Left kidney (tissue), 2 donors: ENCODE results near the gene RASSF1. TPM values are rescaled to one million over a fixed set of nuclear protein-coding genes. Genes with fewer than 3 reads are reported as not detected.
"Not testable (repeated sequence)": the region's sequence is repeated elsewhere in the genome, so short reads cannot be mapped to it uniquely, and the experiment has no call there.

Experiments
- DNase-seq: peaks from one replicate; pipeline ENCODE4 v3.0.0-alpha.2; 2013
- polyA plus RNA-seq: library from polyadenylated mRNA; unstranded; fragments of 120-200 nt; gene quantifications from one replicate; pipeline ENCODE4 v1.2.1, GENCODE V29; 2013; ENCODE audit not compliant: insufficient read length

The RASSF1 gene
- polyA plus RNA-seq, 1 donor = 19.6 TPM

DNA sequence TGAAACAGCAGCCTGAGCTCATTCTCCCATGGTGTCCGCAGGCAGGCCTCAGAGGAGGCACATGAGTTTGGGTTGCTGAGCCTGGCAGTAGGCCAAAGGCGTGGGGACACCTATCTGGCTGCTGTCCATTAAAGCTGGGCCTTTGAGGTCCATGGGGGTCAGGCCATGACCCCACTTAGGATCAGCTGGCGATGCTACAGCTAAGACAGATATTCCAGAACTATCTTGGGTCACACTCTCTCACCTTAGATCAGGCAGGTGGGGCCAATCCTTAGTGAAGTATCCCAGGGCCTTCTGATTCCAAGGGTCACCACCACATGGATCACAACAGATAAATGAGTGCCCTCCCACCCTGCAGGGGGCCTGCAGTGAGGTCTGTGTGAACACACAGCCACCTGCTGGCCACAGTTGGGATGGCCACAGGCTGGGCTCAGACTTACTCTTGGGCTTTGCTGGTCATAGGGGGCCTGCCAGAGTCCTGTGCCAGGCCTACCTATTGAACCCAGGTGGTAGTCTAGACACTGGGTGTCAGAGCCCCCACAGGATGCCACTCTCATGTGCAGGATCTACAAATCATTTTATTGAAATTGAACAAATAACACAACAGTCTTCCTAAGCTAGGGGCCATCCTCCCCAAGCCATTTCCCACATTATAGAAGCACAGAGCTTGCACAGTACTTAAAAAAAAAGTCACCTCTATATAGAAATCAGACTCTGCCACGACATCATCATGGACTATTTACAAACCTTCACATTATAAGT is 16.1 kb downstream of the RASSF1 start:
- no peak for DNase-seq

DNA sequence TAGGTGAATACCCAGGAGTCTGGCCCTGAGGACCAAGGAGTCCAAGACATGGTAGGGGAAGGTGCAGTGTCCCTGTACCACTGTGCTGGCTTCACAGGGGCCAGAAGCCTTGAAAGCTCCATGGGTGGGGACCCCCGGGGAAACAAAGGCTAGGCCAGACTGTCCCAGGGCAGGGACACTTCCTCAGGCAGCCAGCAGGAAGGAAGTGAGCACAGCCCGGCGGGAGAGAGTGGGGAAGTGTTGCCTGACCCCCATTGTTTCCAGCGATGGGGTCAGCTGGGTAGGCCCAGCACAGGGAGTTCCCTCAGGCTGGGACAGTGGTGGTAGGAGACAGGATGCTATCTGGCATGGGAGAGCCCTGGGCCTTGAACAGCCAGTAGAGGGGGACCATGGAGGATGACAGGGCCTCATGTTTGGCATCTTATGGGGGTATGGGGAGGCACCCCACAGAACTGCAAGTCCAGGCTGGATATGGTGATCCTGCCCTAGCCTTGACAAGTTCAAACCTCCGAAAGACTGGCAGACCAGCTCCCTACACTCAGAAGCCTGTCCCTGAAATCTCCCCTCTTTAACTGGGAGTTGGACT is 16.9 kb downstream of the RASSF1 start:
- no peak for DNase-seq

DNA sequence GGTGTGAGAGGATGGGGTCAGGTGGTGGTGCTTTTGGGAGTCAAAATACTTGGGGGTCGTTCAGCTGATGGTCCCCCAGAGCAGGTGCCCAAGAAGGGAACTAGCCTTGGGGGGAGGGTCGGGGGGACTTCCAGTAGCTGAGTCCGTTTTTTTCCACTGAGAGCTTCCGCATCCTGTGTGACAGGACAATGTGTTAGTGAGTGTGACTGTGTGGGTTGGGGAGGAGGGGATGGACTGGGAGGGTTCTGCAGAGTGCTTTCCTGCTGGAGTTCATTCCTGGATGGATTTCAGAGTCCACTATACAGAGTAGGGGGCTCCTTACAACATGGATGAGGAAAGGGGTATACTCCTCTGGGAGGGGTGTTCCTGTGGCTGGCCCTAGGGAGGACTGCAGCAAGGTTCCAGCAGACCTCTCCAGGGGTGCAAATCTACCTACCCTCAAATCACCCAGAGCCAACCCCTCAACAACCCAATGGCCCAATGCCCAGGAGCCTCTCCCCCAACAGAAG is 17.5 kb downstream of the RASSF1 start:
- DNase-seq = no peak

DNA sequence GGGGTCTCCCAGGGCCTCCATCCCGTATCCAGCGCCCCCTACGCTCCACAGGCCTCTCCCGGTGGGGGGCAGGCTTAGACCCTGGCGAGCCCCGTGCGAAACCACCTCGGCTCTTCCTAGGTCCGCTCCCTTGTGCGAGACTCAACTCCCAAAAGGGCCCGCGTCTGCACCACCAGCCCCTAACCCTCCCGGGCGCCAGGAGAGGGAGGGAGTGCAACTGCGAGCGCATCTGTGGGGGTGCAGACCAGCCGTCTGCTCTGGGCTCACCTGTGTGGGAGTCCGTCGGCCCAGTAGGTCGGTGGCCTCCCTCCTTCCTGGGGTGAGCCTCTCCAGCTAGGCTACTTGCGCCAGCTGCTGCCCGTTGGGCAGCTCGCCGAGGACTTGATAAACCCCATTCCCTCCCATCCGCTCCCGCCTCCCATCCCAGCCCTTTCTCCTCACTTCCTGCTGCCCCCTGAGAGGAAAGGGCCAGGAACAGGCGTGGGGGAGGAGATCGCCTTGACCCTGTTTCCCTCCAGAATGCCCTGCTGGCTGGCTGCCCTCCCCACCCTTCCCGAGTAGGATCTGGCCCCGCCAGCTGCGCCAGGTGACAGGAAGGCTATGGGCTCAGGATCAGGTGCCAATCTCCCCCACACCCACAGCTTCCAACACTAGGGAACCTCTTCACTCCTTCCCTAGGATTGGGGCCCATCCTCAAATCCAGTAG is 18.1 kb downstream of the RASSF1 start, which contains the start of gene HYAL2:
HYAL2 (minus strand) TSS at position 360 of the 706 bp plus-strand sequence. CDS start 2,256 bp downstream, outside the sequence.
- DNase-seq = no peak

DNA sequence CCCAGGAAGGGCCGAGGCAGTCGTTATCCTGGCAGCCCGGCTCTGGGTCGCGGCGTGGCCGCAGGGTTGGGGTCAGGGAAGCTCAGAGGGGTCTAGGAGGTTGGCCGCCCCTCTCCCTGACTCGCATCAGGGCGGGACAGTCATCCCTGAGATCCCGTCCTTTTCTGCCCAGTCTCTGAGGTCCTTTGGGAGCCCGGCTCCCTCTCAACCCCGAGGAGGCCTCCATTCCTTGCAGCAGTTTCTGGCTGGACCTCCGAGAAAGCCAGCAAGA is 18.6 kb downstream of the RASSF1 start:
- no peak for DNase-seq

DNA sequence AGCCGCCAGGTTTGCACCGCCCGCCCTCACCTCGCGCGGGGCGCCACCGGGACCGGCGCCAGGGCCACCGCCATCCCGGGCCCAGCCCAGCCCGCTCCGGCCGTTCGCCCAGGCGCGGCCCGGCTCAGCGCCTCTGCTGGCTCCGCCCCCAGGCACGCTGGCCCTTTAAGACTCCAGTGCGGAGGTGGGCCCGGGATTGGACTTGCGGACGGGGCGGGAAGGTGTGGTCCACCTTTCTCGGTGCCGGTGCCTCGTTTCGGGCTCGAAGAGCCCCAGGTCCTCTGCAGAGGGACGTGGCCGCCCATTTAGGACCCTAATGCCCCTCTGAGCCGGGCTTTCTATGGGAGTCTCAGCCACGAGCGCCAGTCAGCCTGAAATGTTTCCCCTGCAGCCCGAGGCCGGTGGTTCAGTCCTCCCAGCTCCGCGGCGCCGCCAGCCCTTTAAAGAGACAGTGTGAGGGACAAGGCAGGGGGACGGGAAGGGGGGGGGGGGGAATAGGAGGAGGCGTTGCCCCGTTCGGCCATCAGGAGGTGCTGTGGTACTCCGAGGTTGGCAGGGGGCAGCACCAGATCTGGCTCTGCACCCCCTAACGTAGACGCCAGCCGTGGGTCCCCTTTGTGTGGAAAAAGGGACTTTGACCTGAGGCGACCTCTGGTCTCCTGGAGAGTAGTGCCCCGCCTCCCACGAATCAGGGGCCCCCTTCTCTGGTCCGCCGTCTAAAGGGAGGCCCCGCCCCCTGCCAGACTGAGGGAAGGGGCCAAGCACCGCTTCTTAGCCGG is 19.1 kb downstream of the RASSF1 start:
- peak; percentile 91 for DNase-seq

DNA sequence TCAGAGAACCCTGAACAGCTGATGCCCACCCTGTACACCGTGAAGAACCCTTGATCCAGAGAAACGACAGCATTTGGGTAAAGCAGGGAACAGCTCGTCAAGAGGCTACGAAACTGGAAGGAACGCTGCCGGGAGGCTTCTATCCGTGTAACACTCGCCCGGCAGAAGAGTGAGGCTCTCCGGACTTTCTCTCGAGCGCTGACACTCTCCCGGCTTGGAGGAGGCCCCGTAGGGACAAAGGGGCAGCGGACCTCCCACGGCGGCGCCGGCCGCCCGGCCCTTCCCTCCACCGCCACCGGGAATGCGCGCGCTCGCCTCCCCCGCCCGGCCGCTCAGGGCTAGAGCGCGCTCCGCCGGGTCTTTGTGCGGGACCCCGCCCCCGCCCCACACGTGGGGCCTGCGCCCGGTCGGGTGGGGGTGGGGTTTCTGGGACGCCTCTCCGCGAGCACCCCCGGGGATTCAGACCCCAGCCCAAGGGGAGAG is 19.7 kb downstream of the RASSF1 start:
- DNase-seq = peak; percentile 88

DNA sequence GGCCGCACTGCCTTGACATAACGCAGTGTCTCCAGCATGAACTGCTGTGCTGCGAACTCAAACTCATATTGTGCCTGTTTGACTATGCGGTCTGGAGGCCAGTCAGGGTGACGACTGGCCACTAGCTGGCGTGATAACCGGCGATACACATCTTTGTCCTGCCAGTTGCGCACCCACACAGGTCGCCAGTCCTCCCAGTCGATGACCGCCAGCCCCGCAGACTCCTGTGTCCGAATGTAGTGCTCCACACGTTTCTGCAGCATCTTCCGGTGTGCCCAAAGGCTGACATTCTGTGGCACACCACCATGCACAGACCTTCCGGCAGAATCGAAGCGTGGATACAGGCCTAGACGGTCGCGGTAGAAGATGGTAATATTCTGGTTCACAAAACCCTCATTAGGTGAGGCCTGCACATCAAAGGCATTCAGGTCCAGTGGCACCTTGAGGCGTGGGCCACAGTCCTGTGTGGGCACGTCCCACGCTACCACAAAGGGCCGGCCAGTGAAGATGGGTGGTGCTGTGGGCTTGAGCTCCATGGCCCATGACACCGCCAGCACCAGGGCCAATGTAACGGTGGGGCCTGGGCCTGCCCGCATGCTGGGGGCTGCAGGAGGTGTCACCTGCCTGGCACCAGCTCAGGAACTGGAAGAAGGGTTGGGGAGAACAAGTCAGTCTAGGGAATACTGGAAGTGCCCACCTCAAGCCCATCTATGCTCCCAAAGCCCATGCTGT is 20.6 kb downstream of the RASSF1 start:
- DNase-seq = no peak

DNA sequence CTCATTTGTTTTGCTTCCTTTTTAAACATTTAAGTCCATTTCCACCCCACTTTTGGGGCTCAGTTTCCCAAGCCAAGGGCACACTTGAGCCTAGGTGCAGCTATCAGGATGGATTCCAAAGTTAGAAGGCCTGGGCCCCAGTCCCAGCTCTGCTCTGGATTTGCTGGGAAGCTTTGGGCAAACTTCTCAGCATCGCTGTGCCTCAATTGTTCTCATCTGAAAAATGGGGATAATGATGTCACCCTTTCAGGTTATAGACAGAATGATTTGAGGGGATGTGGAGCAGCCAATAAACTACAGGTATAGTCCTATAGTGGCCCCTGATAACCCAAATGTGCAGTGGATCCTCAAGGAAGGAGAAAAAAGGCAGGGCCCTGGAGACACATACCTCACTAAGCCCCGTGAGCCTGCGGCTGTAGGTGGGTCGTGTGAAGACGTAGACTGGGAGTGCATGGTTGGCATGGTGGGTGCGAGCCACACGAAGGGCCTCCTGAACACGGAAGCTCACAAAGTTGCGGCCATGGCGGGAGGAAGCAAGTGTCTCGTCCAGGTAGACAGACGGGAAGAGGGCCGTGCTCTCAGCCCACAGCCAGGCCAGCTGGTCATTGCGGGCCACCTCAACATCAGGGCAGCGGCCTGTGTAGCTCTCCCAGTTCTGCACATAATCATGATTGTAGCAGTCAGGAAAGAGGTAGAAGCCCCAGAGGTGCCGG is 21.3 kb downstream of the RASSF1 start:
- no peak for DNase-seq

DNA sequence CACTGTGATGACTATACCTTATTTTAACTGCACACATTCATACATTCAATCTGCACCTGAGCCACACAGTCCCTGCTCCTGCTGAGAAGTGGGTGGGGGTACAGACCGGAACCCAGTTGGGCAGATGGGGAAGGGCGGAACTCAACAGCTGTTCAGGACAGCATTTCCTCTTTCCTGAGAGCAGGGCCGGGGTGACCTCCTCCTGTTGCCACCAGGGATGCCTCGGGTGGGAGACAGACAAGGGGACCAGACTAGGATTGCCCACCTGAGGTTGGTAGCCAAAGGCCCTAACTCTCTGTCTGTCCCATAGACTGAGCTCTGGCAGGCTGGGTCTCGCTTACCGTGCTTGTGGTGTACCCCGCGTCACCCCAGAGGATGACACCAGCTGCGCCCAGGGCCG is 22.0 kb downstream of the RASSF1 start:
- no peak for DNase-seq

DNA sequence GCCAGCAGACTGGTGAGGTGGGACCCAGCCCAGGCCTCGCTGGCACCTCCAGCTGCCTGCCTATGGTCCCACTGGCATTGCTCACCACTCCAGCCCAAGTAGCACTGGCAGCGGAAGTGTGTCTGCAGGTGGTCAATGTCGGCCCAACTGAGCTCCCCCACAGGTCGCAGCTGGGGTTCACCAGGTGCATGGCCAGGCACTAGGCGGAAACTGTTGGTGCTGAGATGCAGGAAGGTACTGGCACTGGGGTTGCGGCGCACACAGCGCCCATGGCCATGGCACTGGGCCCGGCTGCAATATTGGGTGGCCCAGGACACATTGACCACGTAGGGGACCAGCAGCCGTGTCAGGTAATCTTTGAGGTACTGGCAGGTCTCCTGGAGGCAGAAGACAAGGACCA is 22.5 kb downstream of the RASSF1 start:
- DNase-seq = no peak

DNA sequence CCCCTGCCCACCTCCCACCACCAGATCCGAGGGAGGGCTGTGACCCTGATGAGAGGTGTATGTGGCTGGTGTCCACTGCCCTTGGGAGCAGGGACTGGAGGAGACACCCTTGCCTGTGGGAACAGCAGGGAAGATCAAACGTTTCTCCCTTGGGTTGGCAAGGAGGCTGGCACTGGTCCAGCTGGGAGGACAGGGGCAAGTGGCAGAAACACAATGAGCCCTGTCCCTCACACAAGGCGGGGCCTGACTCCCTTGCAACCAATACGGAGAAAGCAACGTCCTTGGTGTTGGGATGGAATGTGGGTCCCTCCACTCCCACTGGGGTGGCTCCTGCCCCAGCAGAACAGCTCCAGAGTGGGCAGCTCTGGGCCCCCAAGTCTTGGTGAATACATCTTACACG is 23.3 kb downstream of the RASSF1 start:
- DNase-seq = no peak

DNA sequence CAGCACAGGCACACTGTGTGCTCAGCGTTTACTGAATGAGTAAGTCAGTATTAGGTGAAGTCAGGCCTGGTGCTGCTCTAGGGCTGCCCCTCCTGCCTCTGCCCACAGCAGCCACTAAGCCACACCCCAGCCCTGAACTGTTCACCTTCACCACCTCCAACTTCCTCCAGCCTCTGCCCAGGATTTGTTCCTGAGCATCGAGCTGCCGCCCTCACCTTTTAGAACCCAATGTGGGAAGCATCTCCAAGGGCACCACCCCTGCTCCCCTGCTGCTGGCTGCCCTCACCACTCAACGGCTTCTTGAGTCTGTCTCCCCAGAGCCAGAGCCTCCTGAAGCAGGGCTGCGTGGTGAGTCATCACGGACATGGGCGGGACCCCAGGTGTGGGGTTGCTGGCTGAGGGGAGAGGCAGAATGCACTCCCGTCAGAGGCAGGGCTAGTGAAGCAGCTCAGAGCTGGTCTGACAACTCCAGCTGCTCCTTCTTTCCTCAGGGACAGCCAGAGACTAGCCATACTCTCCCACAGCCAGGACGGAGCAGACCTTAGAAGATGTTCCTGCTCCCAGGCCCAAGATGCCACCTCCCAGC is 23.9 kb downstream of the RASSF1 start:
- no peak for DNase-seq

DNA sequence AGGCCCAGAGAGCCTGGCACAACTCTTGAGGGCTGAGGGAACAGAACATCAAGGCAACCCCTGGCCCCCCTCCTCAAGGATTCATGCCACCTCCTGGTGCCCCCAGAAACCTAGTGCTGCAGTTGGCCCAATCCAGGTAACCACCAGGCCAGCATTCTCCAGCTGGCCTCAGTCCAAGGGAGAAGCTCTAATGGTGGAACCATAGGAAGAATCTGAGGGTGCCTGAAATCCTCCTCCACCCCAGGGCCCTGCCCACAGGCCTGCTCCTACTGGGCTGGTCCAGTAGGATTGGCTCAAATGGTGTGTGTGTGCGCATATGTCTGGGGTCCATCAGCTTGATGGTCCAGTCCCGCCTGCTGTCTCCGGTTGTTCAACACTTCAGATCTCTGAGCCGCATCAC is 25.8 kb downstream of the RASSF1 start:
- no peak for DNase-seq

DNA sequence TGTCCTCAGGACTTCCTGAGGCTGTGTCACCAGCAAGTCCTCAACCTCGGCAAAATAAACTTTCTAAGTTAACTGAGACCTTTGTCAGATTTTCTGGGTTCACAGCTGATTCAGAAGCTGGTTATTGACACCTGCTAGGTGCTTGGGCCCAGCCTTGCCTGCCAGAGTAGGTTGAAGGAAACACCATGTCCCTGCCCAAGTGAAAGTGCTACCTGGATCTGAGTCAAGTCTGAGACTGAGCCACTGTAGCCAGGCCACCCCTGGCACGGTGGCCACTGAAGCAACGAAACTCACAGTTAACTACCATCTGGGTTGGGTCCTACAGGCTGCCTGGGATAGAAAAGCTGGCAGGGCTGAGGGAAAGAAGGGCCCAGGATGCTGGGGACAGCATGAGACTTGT is 26.3 kb downstream of the RASSF1 start:
- no peak for DNase-seq

DNA sequence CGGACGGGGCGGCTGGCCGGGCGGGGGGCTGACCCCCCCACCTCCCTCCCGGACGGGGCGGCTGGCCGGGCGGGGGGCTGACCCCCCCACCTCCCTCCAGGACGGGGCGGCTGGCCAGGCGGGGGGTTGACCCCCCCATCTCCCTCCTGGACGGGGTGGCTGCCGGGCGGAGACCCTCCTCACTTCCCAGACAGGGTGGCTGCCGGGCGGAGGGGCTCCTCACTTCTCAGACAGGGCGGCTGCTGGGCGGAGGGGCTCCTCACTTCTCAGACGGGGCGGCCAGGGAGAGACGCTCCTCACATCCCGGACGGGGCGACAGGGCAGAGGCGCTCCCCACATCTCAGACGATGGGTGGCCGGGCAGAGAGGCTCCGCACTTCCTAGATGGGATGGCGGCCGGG is 28.6 kb downstream of the RASSF1 start:
- not testable (repeated sequence) for DNase-seq

DNA sequence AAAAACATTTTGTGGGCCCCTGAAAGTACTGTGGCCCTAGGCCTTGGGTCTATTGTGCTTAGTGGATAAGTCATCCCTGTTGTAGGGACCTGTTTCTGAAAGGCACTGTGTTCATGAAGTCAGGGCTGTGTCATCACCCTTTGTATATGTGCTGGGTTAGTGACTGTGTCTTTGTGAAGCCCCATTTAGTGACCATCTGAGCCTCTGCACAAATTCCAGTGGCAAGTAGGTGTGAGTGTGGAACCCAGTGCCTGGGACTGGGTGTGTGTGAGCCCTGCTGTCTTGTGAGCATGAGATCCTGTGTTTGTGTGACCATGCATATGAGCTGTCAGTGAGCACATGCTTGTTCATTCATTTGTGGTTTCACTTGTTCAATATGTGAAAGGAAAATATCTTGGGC is 36.0 kb downstream of the RASSF1 start:
- DNase-seq = no peak

DNA sequence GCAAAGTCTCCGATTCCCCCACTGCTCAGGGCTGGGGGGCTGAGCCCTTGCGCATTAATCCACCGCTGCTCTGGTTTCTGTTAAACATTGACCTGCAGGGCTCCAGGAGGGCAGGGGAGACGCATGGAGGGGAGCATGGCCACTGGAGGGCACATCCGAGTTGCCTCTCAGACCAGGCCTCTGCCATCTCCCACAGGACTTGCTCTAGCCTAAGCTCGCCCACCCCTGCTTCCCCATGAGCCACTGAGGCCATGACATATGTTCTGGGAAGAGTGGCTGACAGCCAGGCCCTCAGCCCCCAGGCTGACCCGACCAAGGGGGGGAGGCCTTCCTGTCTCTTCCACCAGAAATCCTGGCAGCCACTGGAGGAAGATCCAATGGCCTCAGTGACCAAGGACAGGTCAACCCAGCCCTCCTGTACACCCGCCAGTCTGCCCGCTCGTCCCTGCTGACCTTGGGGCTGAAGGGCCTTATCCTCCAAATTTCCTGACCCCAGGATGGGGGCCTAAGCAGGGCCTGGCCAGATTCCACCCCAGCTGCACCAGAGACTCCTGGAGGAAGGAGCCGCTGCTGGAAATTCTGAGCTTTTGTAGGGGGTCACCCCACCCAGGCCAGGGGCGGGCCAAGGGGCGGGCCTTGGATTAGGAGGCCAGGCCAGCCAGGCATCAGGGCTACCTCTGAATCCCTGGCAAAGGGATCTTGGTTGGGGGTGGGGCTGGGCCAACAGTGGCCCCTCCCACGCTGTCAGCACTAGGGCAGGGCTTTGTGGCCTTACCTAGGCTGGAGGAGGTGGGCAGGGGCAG is 37.4 kb downstream of the RASSF1 start, which contains the start of gene HYAL1:
HYAL1 (minus strand) TSS at position 562 of the 803 bp plus-strand sequence. CDS start 618 bp downstream, outside the sequence.
- no peak for DNase-seq
